ENCODE data around the gene ATP6V0B. TPM values are rescaled to one million over a fixed set of nuclear protein-coding genes. Genes with fewer than 3 reads are reported as not detected.

The ATP6V0B gene
- total and polyA plus RNA-seq, 3 donors from 2014 or later: 102 to 222 (median 173) TPM

DNA sequence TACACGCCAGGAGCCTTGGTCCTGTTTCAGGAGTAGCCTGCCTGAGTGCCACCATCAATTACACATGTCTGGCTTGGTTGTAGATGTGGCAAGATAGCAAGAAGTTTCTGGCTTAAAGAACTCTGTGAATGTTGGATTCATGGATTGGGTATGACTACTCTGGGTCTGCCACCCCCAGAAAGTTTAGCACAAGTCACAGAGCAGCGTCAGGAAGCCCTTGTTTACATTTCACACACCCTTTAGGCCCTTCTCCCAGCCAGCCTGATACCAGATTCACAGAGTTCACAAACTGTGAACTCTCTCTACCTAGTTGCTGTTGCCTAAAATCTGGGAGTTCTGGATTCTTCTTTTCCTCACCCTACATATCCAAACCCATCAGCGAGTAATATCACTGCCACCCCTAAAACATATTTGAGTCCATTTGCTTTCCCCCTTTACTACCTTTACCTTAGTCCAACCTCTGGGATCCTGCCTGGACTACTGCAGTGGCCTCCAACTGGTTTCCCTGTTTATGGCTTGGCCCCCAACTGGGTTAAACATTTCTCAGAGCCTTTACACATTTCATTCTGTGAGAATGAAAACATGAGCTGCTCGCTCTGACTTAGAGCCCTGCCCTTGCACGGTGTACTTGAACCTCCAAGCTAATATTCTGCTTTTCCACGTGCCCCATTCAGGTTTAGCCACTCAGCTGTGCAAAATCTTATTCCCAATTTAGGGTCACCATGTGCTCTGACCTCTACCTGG is 12.6 kb downstream of the ATP6V0B start:
- H3K36me3 ChIP-seq (ENCODE audit: low read depth, missing control alignments): no peaks in the 10 kb centered on the region
- intact Hi-C loops (cut with DNase I; ENCODE audit: low total_unique reads): no loop called here
- no peak for TF ChIP-seq POLR2A (IDR thresholded peaks at IDR 0.05)
- TF ChIP-seq, protein P1, sequence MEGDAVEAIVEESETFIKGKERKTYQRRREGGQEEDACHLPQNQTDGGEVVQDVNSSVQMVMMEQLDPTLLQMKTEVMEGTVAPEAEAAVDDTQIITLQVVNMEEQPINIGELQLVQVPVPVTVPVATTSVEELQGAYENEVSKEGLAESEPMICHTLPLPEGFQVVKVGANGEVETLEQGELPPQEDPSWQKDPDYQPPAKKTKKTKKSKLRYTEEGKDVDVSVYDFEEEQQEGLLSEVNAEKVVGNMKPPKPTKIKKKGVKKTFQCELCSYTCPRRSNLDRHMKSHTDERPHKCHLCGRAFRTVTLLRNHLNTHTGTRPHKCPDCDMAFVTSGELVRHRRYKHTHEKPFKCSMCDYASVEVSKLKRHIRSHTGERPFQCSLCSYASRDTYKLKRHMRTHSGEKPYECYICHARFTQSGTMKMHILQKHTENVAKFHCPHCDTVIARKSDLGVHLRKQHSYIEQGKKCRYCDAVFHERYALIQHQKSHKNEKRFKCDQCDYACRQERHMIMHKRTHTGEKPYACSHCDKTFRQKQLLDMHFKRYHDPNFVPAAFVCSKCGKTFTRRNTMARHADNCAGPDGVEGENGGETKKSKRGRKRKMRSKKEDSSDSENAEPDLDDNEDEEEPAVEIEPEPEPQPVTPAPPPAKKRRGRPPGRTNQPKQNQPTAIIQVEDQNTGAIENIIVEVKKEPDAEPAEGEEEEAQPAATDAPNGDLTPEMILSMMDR (IDR thresholded peaks at IDR 0.05): no peak
- no peak overlapping the region for H3K27ac ChIP-seq
- H3K27me3 ChIP-seq: no peaks in the 10 kb centered on the region
- peaks cover 10% of the 10 kb centered on the region for H3K4me1 ChIP-seq
- no peak overlapping the region for H3K4me3 ChIP-seq
- H3K9me3 ChIP-seq: no peaks in the 10 kb centered on the region
- DNase-seq: no peak
- WGBS, 2 donors: 84 to 89% methylated on average over 6 of the region's 6 CpGs

- Histone ChIP-seq H3K36me3 (ENCODE audit: low read depth, missing control alignments) (no peaks in the 10 kb centered on the region), H3K9me3 (no peaks in the 10 kb centered on the region), H3K27me3 (no peaks in the 10 kb centered on the region), H3K4me3 (peak overlapping the region; percentile 51 to 86), H3K4me1 (peaks cover 13% of the 10 kb centered on the region), H3K27ac (peak overlapping the region; percentile 55 to 70)
- TF ChIP-seq, protein P1 (IDR thresholded peaks at IDR 0.05): no peak
- no peak for TF ChIP-seq POLR2A (IDR thresholded peaks at IDR 0.05)
- WGBS, 2 donors: 61 to 76% methylated on average over 16 to 19 of the region's 19 CpGs
- no peak for DNase-seq
- intact Hi-C loops (cut with DNase I; ENCODE audit: low total_unique reads): no loop called here
These were observed 15.8 kb downstream of the ATP6V0B start for GRCh38 chr1:43990271-43991199.

DNA sequence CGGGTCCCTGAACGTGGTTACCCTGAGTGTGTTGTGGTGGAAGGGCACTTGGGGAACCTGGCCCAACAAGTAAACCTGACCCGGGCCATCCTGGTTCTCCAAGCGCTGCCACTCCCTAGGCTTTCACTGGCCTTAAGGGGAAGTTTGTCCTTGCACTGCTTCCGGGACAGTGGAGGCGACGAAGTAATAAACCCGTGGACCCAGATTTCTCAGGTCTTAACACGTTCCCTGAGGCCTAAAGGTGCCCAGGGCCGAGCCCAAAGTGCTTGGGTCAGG is 16.4 kb downstream of the ATP6V0B start:
- no peaks in the 10 kb centered on the region for H3K27me3 ChIP-seq
- H3K27ac ChIP-seq: peak overlapping the region; percentile 55 to 70
- H3K9me3 ChIP-seq: no peaks in the 10 kb centered on the region
- H3K4me3 ChIP-seq: peak overlapping the region; percentile 51 to 86
- intact Hi-C loops (cut with DNase I; ENCODE audit: low total_unique reads): no loop called here
- no peaks in the 10 kb centered on the region for H3K36me3 ChIP-seq (ENCODE audit: low read depth, missing control alignments)
- no peak for DNase-seq
- H3K4me1 ChIP-seq: peaks cover 13% of the 10 kb centered on the region
- TF ChIP-seq POLR2A (IDR thresholded peaks at IDR 0.05): no peak
- TF ChIP-seq, protein P1 (IDR thresholded peaks at IDR 0.05): no peak
- WGBS, 2 donors: 1 to 8% methylated on average over 4 to 10 of the region's 10 CpGs

DNA sequence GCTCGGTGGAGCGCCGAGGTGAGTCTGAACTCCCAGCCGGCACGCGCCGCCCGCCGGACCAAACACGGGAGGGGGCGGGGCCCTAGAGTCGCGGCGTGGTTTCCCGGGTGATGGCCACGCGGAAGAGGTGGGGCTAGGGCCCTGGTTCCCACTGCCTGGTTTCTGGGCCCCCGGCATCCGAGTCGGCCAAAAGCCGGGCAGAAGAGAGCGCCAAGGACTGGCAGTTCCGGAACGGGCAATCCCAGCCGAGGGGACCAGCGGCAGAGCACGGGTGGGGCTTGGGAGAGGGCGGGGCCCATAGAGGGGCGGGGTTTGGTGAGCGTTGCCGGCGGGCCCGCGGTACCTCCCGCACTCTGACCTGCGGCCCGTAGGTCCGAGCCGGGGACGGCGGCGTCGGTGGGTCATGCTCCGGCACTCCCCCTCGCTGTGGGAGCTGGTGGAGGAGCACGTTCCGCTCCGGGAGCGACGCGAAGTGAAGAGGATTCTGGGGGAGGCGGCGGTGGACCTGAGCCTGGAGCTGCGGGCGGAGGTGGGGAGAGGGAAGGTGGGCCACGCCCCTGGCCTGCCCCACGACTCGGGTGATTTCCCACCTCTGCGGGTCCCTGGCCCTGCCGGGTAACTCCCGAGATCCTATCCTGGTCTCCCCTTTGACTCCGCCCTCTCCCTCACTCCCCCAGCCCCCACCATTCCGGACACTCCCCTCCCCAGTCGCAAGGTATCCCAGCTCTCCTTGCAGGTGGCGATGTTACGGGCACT is 16.9 kb downstream of the ATP6V0B start, which contains the start of gene CCDC24:
CCDC24 (plus strand) TSS at position 124 of the 756 bp plus-strand sequence; CDS start at position 404, 280 bp downstream.
- Histone ChIP-seq H3K36me3 (ENCODE audit: low read depth, missing control alignments) (no peaks in the 10 kb centered on the region), H3K4me3 (peak within 1 kb of the TSS; percentile 51 to 86), H3K4me1 (peaks cover 13% of the 10 kb centered on the region), H3K9me3 (no peaks in the 10 kb centered on the region), H3K27me3 (no peaks in the 10 kb centered on the region), H3K27ac (peak within 1 kb of the TSS; percentile 55 to 70)
- TF ChIP-seq, protein P1 (IDR thresholded peaks at IDR 0.05): no peak
- no peak for TF ChIP-seq POLR2A (IDR thresholded peaks at IDR 0.05)
- intact Hi-C loops (cut with DNase I; ENCODE audit: low total_unique reads): no loop called here
- 1% methylated on average over 34 to 66 of the region's 66 CpGs for WGBS, 2 donors
- peak; percentile 94 for DNase-seq

Data from testis (tissue), 3 donors.